Gastroesophageal sphincter (tissue), 3 donors: ENCODE measurements around the gene PLCG2.

Experiments
- POLR2AphosphoS5 ChIP-seq: sonication (generic); formaldehyde crosslinking; IDR thresholded peaks from one replicate; pipeline ENCODE4 v1.6.1; 2017; ENCODE audit warnings: antibody characterized with exemption
- TF ChIP-seq, protein P1 (sequence below), 4 experiments: fragments of 200-600 bp in 2 of 4; fragments of 450-650 bp in 2 of 4; sonication (generic) in 1 of 4; IDR thresholded peaks; one replicate each; pipeline ENCODE4 v1.5.1; 2017 to 2019; ENCODE audit warnings: antibody characterized with exemption in 4 of 4, mild to moderate bottlenecking in 2 of 4, moderate library complexity in 2 of 4

DNA sequence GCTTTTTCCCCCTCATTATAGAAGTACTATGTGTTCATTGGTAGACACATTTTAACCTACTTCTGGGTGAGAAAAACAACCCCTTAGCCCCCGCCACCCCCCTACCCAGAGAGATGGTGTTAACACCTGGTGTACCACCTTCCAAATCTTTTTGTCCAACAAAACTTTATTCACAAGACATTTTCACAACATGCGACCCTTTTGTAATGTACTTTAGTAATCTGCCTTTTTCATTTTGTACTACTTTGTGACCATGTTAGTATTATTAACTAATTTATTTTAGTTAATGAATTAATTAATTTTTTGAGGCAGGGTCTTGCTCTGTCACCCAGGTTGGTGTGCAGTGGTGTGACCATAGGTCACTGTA lies 20.0 kb downstream of the PLCG2 start:
- TF ChIP-seq, protein P1, sequence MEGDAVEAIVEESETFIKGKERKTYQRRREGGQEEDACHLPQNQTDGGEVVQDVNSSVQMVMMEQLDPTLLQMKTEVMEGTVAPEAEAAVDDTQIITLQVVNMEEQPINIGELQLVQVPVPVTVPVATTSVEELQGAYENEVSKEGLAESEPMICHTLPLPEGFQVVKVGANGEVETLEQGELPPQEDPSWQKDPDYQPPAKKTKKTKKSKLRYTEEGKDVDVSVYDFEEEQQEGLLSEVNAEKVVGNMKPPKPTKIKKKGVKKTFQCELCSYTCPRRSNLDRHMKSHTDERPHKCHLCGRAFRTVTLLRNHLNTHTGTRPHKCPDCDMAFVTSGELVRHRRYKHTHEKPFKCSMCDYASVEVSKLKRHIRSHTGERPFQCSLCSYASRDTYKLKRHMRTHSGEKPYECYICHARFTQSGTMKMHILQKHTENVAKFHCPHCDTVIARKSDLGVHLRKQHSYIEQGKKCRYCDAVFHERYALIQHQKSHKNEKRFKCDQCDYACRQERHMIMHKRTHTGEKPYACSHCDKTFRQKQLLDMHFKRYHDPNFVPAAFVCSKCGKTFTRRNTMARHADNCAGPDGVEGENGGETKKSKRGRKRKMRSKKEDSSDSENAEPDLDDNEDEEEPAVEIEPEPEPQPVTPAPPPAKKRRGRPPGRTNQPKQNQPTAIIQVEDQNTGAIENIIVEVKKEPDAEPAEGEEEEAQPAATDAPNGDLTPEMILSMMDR (IDR thresholded peaks at IDR 0.05) = no peak
- no peak for TF ChIP-seq POLR2AphosphoS5
